ENCODE measurements around the gene SH2B3. TPM values are rescaled to one million over a fixed set of nuclear protein-coding genes. Genes with fewer than 3 reads are reported as not detected.

SH2B3 gene
- total RNA-seq, 1 donor from 2014 or later: 50.5 TPM

DNA sequence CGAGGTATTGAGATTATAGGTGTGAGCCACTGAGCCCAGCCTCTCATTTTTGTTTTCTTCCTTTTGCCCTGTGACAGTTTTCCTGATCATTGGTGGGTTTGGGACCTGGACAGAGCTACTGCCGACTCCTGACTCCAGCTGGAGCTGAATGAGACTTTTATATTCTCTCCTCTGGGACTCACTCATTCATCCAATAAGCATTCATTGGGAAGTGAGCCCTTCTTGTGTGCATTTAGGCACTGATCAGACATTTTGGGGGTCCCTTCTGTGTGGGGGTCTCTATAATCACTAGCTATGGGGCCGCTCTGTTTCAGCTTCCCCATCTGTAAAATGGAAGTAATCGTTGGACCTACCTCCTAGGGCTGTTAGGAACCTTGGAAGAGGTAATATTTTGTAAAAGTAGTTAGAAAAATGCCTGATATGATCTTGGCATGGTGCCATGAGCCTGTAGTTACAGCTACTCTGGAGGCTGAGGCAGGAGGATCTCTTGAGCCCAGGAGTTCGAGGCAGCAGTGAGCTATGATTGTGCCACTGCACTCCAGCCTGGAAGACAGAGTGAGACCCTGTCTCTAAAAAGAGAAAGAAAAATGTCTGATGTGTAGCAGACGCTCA lies 7.2 kb downstream of the SH2B3 start:
- H3K4me3 ChIP-seq: no peak overlapping the region
- TF ChIP-seq, protein P1, sequence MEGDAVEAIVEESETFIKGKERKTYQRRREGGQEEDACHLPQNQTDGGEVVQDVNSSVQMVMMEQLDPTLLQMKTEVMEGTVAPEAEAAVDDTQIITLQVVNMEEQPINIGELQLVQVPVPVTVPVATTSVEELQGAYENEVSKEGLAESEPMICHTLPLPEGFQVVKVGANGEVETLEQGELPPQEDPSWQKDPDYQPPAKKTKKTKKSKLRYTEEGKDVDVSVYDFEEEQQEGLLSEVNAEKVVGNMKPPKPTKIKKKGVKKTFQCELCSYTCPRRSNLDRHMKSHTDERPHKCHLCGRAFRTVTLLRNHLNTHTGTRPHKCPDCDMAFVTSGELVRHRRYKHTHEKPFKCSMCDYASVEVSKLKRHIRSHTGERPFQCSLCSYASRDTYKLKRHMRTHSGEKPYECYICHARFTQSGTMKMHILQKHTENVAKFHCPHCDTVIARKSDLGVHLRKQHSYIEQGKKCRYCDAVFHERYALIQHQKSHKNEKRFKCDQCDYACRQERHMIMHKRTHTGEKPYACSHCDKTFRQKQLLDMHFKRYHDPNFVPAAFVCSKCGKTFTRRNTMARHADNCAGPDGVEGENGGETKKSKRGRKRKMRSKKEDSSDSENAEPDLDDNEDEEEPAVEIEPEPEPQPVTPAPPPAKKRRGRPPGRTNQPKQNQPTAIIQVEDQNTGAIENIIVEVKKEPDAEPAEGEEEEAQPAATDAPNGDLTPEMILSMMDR (IDR thresholded peaks at IDR 0.05; ENCODE audit: borderline replicate concordance): no peak
- H3K4me1 ChIP-seq: peaks cover 100% of the 10 kb centered on the region
- no peak for DNase-seq
- peaks cover 10% of the 10 kb centered on the region for H3K36me3 ChIP-seq
- H3K27ac ChIP-seq (replicated peaks): peak overlapping the region; percentile 97
- H3K9me3 ChIP-seq (replicated peaks): no peaks in the 10 kb centered on the region
- intact Hi-C loops (cut with micrococcal nuclease): no loop called here
- H3K27me3 ChIP-seq (ENCODE audit: low read depth): no peaks in the 10 kb centered on the region

DNA sequence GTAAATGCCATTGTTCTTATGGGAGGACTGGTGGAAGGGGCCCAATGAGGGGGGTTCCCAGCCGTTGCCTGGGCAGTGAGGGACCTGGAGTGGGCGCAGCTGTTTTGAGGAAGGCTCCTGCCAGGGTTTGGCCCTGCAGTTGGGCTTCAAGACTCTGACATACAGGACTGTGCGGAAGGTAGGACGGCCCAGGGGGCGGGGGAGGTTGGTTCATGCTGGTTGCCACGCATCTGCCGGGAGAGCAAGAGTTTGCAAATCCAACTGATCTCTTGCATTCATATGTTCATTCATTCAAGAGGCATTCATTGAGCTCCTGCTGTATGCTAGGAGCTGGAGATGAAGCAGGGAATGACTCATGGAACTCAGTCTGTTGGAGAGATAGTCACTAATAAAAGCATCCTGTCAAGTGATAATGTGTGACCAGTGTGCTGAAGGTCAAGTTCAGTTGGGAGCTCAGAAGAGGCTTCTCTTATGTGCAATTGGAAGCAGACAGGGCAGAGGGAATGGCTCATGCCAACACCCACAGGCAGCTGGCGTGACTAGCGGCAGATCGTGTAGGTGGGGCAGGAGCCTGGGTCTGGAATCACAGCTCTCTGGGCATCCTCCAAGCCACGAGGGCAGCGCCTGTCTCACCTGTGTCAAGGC lies 7.8 kb downstream of the SH2B3 start:
- TF ChIP-seq, protein P1 (IDR thresholded peaks at IDR 0.05; ENCODE audit: borderline replicate concordance): no peak
- intact Hi-C loops (cut with micrococcal nuclease): no loop called here
- no peaks in the 10 kb centered on the region for H3K9me3 ChIP-seq (replicated peaks)
- DNase-seq: peak; percentile 66
- no peak overlapping the region for H3K4me3 ChIP-seq
- H3K27ac ChIP-seq (replicated peaks): peak overlapping the region; percentile 97
- peaks cover 97% of the 10 kb centered on the region for H3K4me1 ChIP-seq
- H3K36me3 ChIP-seq: peaks cover 17% of the 10 kb centered on the region
- no peaks in the 10 kb centered on the region for H3K27me3 ChIP-seq (ENCODE audit: low read depth)

DNA sequence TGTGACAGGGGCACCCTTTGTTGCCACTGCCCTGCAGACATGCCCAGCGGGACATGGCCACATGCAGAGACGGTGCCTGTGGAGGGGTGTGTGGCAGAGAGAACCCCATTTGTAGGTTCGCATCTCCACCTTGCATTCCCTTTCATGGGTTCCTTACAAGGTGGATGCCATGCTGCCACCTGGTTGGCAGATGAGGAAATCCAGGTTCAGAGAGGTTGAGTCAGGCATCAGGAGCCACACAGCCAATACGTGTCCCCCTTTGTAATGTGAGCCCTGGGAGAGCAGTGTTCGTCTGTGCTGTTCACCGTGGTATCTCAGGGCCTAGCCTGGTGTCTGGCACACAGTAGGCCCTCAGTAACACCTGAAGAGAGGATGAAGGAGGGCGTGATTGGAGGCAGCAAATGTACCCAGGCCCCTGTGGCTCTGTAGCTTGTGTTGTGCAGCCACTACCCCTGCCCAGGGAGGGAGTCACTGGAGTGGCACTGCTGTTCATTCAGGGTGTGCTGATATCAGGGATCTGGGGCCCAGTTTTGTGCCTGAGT lies 9.1 kb downstream of the SH2B3 start:
- peaks cover 29% of the 10 kb centered on the region for H3K36me3 ChIP-seq
- intact Hi-C loops (cut with micrococcal nuclease): no loop called here
- H3K4me3 ChIP-seq: no peak overlapping the region
- peaks cover 97% of the 10 kb centered on the region for H3K4me1 ChIP-seq
- H3K9me3 ChIP-seq (replicated peaks): no peaks in the 10 kb centered on the region
- peak overlapping the region; percentile 97 for H3K27ac ChIP-seq (replicated peaks)
- TF ChIP-seq, protein P1 (IDR thresholded peaks at IDR 0.05; ENCODE audit: borderline replicate concordance): no peak
- H3K27me3 ChIP-seq (ENCODE audit: low read depth): no peaks in the 10 kb centered on the region
- DNase-seq: no peak

DNA sequence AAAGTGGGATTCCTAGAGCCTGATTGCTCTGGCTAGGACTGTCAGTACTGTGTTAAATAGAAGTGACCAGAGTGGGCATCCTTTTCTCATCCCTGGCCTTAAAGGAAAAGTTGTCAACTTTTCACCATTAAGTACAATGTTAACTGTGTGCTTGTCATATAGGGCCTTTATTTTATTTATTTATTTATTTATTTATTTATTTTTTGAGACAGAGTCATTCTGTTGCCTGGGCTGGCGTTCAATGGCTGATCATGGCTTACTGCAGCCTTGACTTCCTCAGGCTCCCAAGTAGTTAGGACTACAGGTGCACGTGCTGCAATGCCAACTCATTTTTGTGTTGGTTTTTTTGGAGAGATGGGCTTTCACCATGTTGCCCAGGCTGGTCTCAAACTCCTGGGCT lies 11.6 kb downstream of the SH2B3 start:
- peaks cover 52% of the 10 kb centered on the region for H3K36me3 ChIP-seq
- peak overlapping the region; percentile 97 for H3K27ac ChIP-seq (replicated peaks)
- DNase-seq: no peak
- intact Hi-C loops (cut with micrococcal nuclease): no loop called here
- H3K4me1 ChIP-seq: peaks cover 97% of the 10 kb centered on the region
- no peaks in the 10 kb centered on the region for H3K9me3 ChIP-seq (replicated peaks)
- H3K4me3 ChIP-seq: no peak overlapping the region
- no peaks in the 10 kb centered on the region for H3K27me3 ChIP-seq (ENCODE audit: low read depth)
- TF ChIP-seq, protein P1 (IDR thresholded peaks at IDR 0.05; ENCODE audit: borderline replicate concordance): no peak

DNA sequence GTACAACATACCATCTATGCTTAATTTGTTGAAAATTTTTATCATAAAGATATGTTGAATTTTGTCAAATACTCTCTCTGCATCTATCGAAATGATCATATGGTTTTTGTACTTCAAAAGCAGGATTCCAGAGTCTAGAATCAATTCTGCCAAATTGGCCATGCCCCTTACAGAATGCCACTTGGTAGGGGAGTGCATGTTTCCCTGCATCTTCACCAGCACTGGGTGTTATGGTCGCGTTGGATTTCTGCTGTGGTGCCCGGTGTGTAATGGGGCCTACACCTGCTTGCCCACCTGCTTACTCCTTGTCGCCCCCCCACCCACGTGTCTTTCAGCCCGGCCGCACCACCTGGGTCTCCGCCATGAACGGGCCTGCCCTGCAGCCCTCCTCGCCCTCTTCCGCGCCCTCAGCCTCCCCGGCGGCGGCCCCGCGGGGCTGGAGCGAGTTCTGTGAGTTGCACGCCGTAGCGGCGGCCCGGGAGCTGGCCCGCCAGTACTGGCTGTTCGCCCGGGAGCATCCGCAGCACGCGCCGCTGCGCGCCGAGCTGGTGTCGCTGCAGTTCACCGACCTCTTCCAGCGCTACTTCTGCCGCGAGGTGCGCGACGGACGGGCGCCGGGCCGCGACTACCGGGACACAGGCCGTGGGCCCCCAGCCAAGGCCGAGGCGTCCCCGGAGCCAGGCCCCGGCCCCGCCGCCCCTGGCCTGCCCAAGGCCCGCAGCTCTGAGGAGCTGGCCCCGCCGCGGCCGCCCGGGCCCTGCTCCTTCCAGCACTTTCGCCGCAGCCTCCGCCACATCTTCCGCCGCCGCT lies 12.3 kb downstream of the SH2B3 start:
- H3K36me3 ChIP-seq: peaks cover 52% of the 10 kb centered on the region
- intact Hi-C loops (cut with micrococcal nuclease): no loop called here
- TF ChIP-seq, protein P1 (IDR thresholded peaks at IDR 0.05; ENCODE audit: borderline replicate concordance): no peak
- peaks cover 97% of the 10 kb centered on the region for H3K4me1 ChIP-seq
- H3K4me3 ChIP-seq: no peak overlapping the region
- no peaks in the 10 kb centered on the region for H3K9me3 ChIP-seq (replicated peaks)
- H3K27me3 ChIP-seq (ENCODE audit: low read depth): no peaks in the 10 kb centered on the region
- H3K27ac ChIP-seq (replicated peaks): peak overlapping the region; percentile 97
- no peak for DNase-seq
